Hepatocyte (in vitro differentiated cells): ENCODE data around the gene EFNA2. TPM values are rescaled to one million over a fixed set of nuclear protein-coding genes. Genes with fewer than 3 reads are reported as not detected.
A peak's percentile ranks its signal among the peaks of the same experiment; 100 is the strongest.

Experiments
- DNase-seq: peaks from one replicate; pipeline ENCODE4 v3.0.0-alpha.2; 2016; ENCODE audit warnings: low spot score
- H2AFZ ChIP-seq: fragments of 200-600 bp; sonication (generic); 2 replicates; pipeline ENCODE4 v1.6.0; 2016; ENCODE audit warnings: antibody characterized with exemption, mild to moderate bottlenecking
- H3K27ac ChIP-seq: fragments of 200-600 bp; sonication (generic); 2 replicates; pipeline ENCODE4 v1.5.1; 2016; ENCODE audit warnings: mild to moderate bottlenecking
- H3K27me3 ChIP-seq: fragments of 200-600 bp; sonication (generic); 2 replicates; pipeline ENCODE4 v1.6.1; 2016
- H3K36me3 ChIP-seq: fragments of 200-600 bp; sonication (generic); replicated peaks from 2 replicates; pipeline ENCODE4 v1.5.1; 2016; ENCODE audit warnings: low read depth; ENCODE audit not compliant: insufficient read depth
- H3K4me1 ChIP-seq: fragments of 200-600 bp; sonication (generic); 2 replicates; pipeline ENCODE4 v1.5.1; 2016; ENCODE audit warnings: mild to moderate bottlenecking, moderate library complexity; ENCODE audit not compliant: insufficient read depth
- H3K4me2 ChIP-seq: fragments of 200-600 bp; sonication (generic); 2 replicates; pipeline ENCODE4 v1.6.0; 2016
- H3K4me3 ChIP-seq: fragments of 200-600 bp; sonication (generic); 2 replicates; pipeline ENCODE4 v1.5.1; 2016; ENCODE audit warnings: mild to moderate bottlenecking
- H3K79me2 ChIP-seq: fragments of 200-600 bp; sonication (generic); 2 replicates; pipeline ENCODE4 v1.6.0; 2017; ENCODE audit warnings: mild to moderate bottlenecking
- H3K9me2 ChIP-seq: fragments of 200-600 bp; sonication (generic); replicated peaks from 2 replicates; pipeline ENCODE4 v1.6.0; 2017; ENCODE audit warnings: mild to moderate bottlenecking; ENCODE audit not compliant: insufficient read depth
- H3K9me3 ChIP-seq: fragments of 200-600 bp; sonication (generic); 2 replicates; pipeline ENCODE4 v1.5.1; 2016; ENCODE audit warnings: low read depth, mild to moderate bottlenecking
- H4K20me1 ChIP-seq: fragments of 200-600 bp; sonication (generic); 2 replicates; pipeline ENCODE4 v1.6.0; 2016; ENCODE audit warnings: mild to moderate bottlenecking; ENCODE audit not compliant: insufficient read depth, poor library complexity, severe bottlenecking
- CTCF ChIP-seq: fragments of 200-600 bp; sonication (generic); IDR thresholded peaks from 2 replicates; pipeline ENCODE4 v1.5.1; 2016; ENCODE audit warnings: antibody characterized with exemption, mild to moderate bottlenecking; ENCODE audit not compliant: poor library complexity
- EZH2 ChIP-seq: fragments of 200-600 bp; sonication (generic); IDR thresholded peaks from 2 replicates; pipeline ENCODE4 v1.6.1; 2016; ENCODE audit warnings: antibody characterized with exemption, mild to moderate bottlenecking, borderline replicate concordance
- EZH2phosphoT487 ChIP-seq: fragments of 200-600 bp; sonication (generic); IDR thresholded peaks from one replicate; pipeline ENCODE4 v1.6.1; 2018; ENCODE audit warnings: antibody characterized with exemption, mild to moderate bottlenecking, low read depth, moderate library complexity; ENCODE audit not compliant: unreplicated experiment, severe bottlenecking
- WGBS: methylation state at CpG from one replicate; pipeline ENCODE4 v1.1.6; 2016; ENCODE audit warnings: low lambda C conversion rate; ENCODE audit errors: missing lambda C conversion rate; 5-methylcytosine and 5-hydroxymethylcytosine counted together
- polyA plus RNA-seq: library from polyadenylated mRNA; unstranded; fragments of >200 nt; fragmentation: Nextera tagmentation; extraction: Ambion mirVana; gene quantifications from 2 replicates; pipeline ENCODE4 v1.2.1, GENCODE V29; 2016
- total RNA-seq: library from RNA; depleted of rRNA; stranded (reverse); fragments of >200 nt; gene quantifications from 2 replicates; pipeline ENCODE4 v1.2.3, GENCODE V29; 2014

EFNA2 gene
- total and polyA plus RNA-seq, 2 experiments from 2014 or later: 1.3 to 14.2 TPM

GRCh38 chr19:1312767-1313694 is 27.4 kb downstream of the EFNA2 start:
- no peak overlapping the region for H3K4me2 ChIP-seq
- no peaks in the 10 kb centered on the region for H3K9me3 ChIP-seq
- peak; percentile 58 for DNase-seq
- no peak overlapping the region for H3K4me3 ChIP-seq
- no peaks in the 10 kb centered on the region for H3K79me2 ChIP-seq
- no peak overlapping the region for H2AFZ ChIP-seq
- H3K27me3 ChIP-seq: peaks cover 8% of the 10 kb centered on the region
- H3K4me1 ChIP-seq: peaks cover 13% of the 10 kb centered on the region
- TF ChIP-seq EZH2phosphoT487 (no peak), EZH2 (no peak), CTCF (no peak)
- WGBS: 83% methylated on average over 38 of the region's 61 CpGs
- no peaks in the 10 kb centered on the region for H3K36me3 ChIP-seq
- no peaks in the 10 kb centered on the region for H3K9me2 ChIP-seq
- no peaks in the 10 kb centered on the region for H4K20me1 ChIP-seq
- no peak overlapping the region for H3K27ac ChIP-seq

DNA sequence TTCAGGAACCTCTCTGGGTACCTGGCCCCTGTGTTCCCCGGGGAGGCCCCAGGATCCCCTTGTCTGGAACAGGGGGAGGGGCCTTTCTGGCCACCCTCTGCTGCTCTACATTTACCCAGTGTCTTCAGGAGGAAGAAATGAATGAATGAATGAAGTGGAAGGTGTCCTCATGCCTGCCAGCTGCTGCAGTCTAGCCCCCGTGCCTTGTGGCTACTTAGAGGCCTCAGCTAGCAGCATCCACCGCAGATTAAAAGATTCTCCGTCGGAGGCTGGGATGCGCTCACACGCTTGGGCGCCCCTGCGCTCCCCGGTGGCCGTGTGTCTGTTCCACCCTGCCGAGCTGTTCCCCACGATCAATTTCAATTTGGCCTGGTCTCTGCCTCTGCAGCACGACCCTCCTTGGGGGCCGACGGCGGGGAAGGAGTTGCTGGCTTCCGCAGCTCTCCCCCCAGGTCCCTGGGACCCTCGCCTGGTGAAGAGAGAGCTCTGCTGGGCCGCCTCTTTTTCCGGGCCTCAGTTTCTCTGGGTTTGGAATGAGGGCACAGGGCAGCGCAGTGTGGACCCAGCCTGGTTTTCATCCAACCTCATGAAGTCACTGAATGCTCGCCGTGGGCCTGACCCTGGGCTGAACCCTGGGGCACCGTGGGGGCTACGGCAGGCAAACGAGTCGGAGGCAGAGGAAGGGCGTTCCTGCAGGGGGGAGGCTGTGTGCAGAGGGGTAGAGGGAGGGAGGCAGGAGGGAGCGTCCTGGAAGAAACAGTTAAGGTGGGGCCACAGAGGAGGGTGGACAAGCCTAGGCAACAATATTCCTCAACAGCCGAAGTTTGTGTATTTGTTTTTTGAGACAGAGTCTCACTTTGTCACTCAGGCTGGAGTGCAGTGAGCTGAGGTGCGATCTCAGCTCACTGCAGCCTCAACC is 28.3 kb downstream of the EFNA2 start:
- H4K20me1 ChIP-seq: no peaks in the 10 kb centered on the region
- H3K79me2 ChIP-seq: no peaks in the 10 kb centered on the region
- no peaks in the 10 kb centered on the region for H3K9me3 ChIP-seq
- no peaks in the 10 kb centered on the region for H3K9me2 ChIP-seq
- TF ChIP-seq EZH2phosphoT487: no peak
- no peak for TF ChIP-seq CTCF
- no peak for TF ChIP-seq EZH2
- H3K36me3 ChIP-seq: no peaks in the 10 kb centered on the region
- no peak for DNase-seq
- H3K4me2 ChIP-seq: no peak overlapping the region
- H3K4me1 ChIP-seq: peaks cover 13% of the 10 kb centered on the region
- no peak overlapping the region for H3K27ac ChIP-seq
- WGBS: 80% methylated on average over 32 of the region's 32 CpGs
- H3K27me3 ChIP-seq: peaks cover 8% of the 10 kb centered on the region
- no peak overlapping the region for H2AFZ ChIP-seq
- no peak overlapping the region for H3K4me3 ChIP-seq

GRCh38 chr19:1315470-1316166 is 29.9 kb downstream of the EFNA2 start:
- TF ChIP-seq CTCF (peak; percentile 83), EZH2 (no peak)
- no peaks in the 10 kb centered on the region for H3K79me2 ChIP-seq
- DNase-seq: peak; percentile 76
- no peaks in the 10 kb centered on the region for H4K20me1 ChIP-seq
- peak overlapping the region; percentile 96 for H3K4me2 ChIP-seq
- H3K36me3 ChIP-seq: no peaks in the 10 kb centered on the region
- no peaks in the 10 kb centered on the region for H3K9me2 ChIP-seq
- no peaks in the 10 kb centered on the region for H3K9me3 ChIP-seq
- H2AFZ ChIP-seq: no peak overlapping the region
- H3K27ac ChIP-seq: no peak overlapping the region
- WGBS: 17% methylated on average over 47 of the region's 58 CpGs
- H3K4me1 ChIP-seq: peaks cover 13% of the 10 kb centered on the region
- peaks cover 8% of the 10 kb centered on the region for H3K27me3 ChIP-seq
- no peak overlapping the region for H3K4me3 ChIP-seq
